Immature natural killer cell (primary cell): Measurements from ENCODE around the gene GHITM. TPM values are rescaled to one million over a fixed set of nuclear protein-coding genes. Genes with fewer than 3 reads are reported as not detected.

Experiments
- DNase-seq, 3 donors: peaks; one replicate each; pipeline ENCODE4 v3.0.0; 2022; ENCODE audit warnings: mixed read lengths in 1 of 3
- H3K27ac Mint-ChIP-seq, 6 donors: one replicate each; pipeline ENCODE4 v1.8.0; 2020; ENCODE audit warnings: mixed read lengths in 6 of 6, mild to moderate bottlenecking in 5 of 6, inconsistent platforms in 4 of 6, moderate library complexity in 3 of 6
- H3K27me3 Mint-ChIP-seq, 3 donors: one replicate each; pipeline ENCODE4 v1.8.0; 2020 to 2021; ENCODE audit warnings: low read depth in 3 of 3, mild to moderate bottlenecking in 3 of 3, mixed read lengths in 3 of 3, moderate library complexity in 3 of 3, inconsistent platforms in 1 of 3
- H3K36me3 Mint-ChIP-seq, 3 donors: one replicate each; pipeline ENCODE4 v1.8.0; 2020; ENCODE audit warnings: mixed read lengths in 3 of 3, inconsistent platforms in 2 of 3, mild to moderate bottlenecking in 2 of 3
- H3K4me1 Mint-ChIP-seq, 2 donors: one replicate each; pipeline ENCODE4 v1.8.0; 2020; ENCODE audit warnings: inconsistent platforms in 2 of 2, mild to moderate bottlenecking in 2 of 2, mixed read lengths in 2 of 2, moderate library complexity in 1 of 2
- H3K4me3 Mint-ChIP-seq, 5 donors: one replicate each; pipeline ENCODE4 v1.8.0; 2020; ENCODE audit warnings: mild to moderate bottlenecking in 5 of 5, mixed read lengths in 5 of 5, inconsistent platforms in 3 of 5, moderate library complexity in 3 of 5
- H3K9me3 Mint-ChIP-seq, 6 donors: one replicate each; pipeline ENCODE4 v1.8.0; 2020; ENCODE audit warnings: mild to moderate bottlenecking in 6 of 6, mixed read lengths in 6 of 6, inconsistent platforms in 4 of 6, moderate library complexity in 3 of 6
- polyA plus RNA-seq, 3 donors: library from polyadenylated mRNA; unstranded; fragments of 300-500 nt; fragmentation: Illumina TruSeq; gene quantifications; one replicate each; pipeline ENCODE4 v1.2.3, GENCODE V29; 2021

GHITM gene
- polyA plus RNA-seq, 3 donors from 2014 or later: 299 to 699 (median 342) TPM

GRCh38 chr10:84202349-84202748 is 63.0 kb downstream of the GHITM start:
- no peaks in the 10 kb centered on the region for H3K4me1 Mint-ChIP-seq
- H3K4me3 Mint-ChIP-seq: no peak overlapping the region
- H3K27ac Mint-ChIP-seq: no peak overlapping the region
- peaks cover 0 to 13% (median 6%) of the 10 kb centered on the region in 3 donors for H3K36me3 Mint-ChIP-seq
- no peak for DNase-seq
- peaks cover 0 to 4% (median 3%) of the 10 kb centered on the region in 3 donors for H3K27me3 Mint-ChIP-seq
- no peaks in the 10 kb centered on the region for H3K9me3 Mint-ChIP-seq

Other genes starting within 250 kb of the GHITM start
- gene GPR15LG, start 34.3 kb downstream of the GHITM start, polyA plus RNA-seq: not detected
- gene CDHR1, start 55.0 kb downstream of the GHITM start, polyA plus RNA-seq: 1 to 10 TPM in 2 of 3 donors, under 1 TPM in 1; 0.27 to 5.9 (median 4.1) TPM
- not detected for gene LRIT2, start 86.0 kb downstream of the GHITM start, polyA plus RNA-seq
- not detected for gene LRIT1, start 102.0 kb downstream of the GHITM start, polyA plus RNA-seq
- gene RGR, start 105.5 kb downstream of the GHITM start, polyA plus RNA-seq: not detected
- 100 to 1,000 TPM in 2 of 3 donors, 10 to 100 TPM in 1; 81.3 to 118 (median 103) TPM for gene CCSER2, start 189.1 kb downstream of the GHITM start, polyA plus RNA-seq